Measurements from ENCODE around the gene SCGN. TPM values are rescaled to one million over a fixed set of nuclear protein-coding genes. Genes with fewer than 3 reads are reported as not detected.

The SCGN gene
- polyA plus RNA-seq, 4 donors, result 6.3 to 29.3 (median 12.9) TPM

DNA sequence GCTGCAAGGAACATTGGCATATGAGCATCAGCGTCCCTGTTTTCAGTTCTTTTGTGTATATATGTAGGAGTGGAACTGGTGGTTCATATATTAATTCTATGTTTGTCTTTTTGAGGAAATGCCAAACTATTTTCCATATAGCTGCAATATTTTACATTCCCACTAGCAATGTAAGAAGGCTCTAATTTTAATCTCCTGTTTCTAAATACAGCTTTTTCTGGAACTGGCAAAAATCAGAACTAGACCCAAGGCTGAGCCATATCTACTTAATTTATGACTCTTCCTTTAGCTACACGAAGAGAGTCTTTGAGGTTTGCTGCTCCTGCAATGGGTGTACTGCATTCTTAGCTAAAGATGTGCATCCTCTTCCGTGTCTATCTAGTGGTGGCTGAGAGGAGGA is 52.0 kb downstream of the SCGN start:
- Histone ChIP-seq H3K4me1 (ENCODE audit: control insufficient read depth in 3 of 3, insufficient read depth in 2 of 3, low read depth in 1 of 3, low read length in 2 of 3) (no peaks in the 10 kb centered on the region), H3K27me3 (ENCODE audit: control insufficient read depth in 3 of 3, insufficient read depth in 3 of 3, low read length in 3 of 3) (peaks cover 0 to 4% (median 0%) of the 10 kb centered on the region in 3 donors), H3K27ac (ENCODE audit: low read depth in 1 of 3, low read length in 2 of 3) (no peak overlapping the region), H3K4me3 (ENCODE audit: low read depth in 1 of 3, low read length in 3 of 3) (no peak overlapping the region), H3K36me3 (ENCODE audit: control insufficient read depth in 3 of 3, insufficient read depth in 2 of 3, low read depth in 1 of 3, low read length in 3 of 3) (no peaks in the 10 kb centered on the region), H3K9me3 (ENCODE audit: control insufficient read depth in 2 of 2, insufficient read depth in 1 of 2, low read depth in 1 of 2, low read length in 1 of 2) (no peaks in the 10 kb centered on the region)
- DNase-seq (no peak), FAIRE-seq (no peak)
- 61 to 77% (median 71%) methylated on average over 3 of the region's 3 CpGs for WGBS, 3 donors

- 77 to 90% (median 86%) methylated on average over 6 of the region's 6 CpGs for WGBS, 3 donors
- no peaks in the 10 kb centered on the region for H3K36me3 ChIP-seq (ENCODE audit: control insufficient read depth in 3 of 3, insufficient read depth in 2 of 3, low read depth in 1 of 3, low read length in 3 of 3)
- no peaks in the 10 kb centered on the region for H3K4me1 ChIP-seq (ENCODE audit: control insufficient read depth in 3 of 3, insufficient read depth in 2 of 3, low read depth in 1 of 3, low read length in 2 of 3)
- peaks cover 0 to 2% (median 0%) of the 10 kb centered on the region in 3 donors for H3K27me3 ChIP-seq (ENCODE audit: control insufficient read depth in 3 of 3, insufficient read depth in 3 of 3, low read length in 3 of 3)
- no peaks in the 10 kb centered on the region for H3K9me3 ChIP-seq (ENCODE audit: control insufficient read depth in 2 of 2, insufficient read depth in 1 of 2, low read depth in 1 of 2, low read length in 1 of 2)
- H3K4me3 ChIP-seq (ENCODE audit: low read depth in 1 of 3, low read length in 3 of 3), result no peak overlapping the region
- DNase-seq, result no peak
- no peak for FAIRE-seq
- H3K27ac ChIP-seq (ENCODE audit: low read depth in 1 of 3, low read length in 2 of 3), result no peak overlapping the region
Measured at GRCh38 chr6:25706314-25707014, 54.4 kb downstream of the SCGN start.

DNA sequence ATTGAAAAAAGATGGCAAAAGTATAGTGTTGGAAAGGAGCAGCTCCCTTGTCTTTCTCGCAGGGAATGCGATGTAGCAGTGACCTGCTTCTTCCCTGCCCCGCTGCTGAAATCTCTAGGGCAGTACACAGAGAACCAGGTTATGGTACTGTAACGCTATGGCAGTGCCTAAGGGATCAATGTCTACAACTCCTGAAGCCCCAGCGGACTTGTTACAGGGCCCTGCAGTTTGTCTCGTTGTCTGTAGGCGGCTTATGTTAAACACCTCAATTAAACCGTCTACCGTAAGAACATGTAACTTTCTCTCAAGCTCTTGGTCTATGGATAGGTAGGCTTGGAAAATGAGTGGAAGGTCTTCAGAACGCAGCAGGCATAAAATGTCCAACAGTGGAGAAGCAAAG is 57.7 kb downstream of the SCGN start:
- Histone ChIP-seq H3K27me3 (ENCODE audit: control insufficient read depth in 3 of 3, insufficient read depth in 3 of 3, low read length in 3 of 3) (peaks cover 0 to 2% (median 0%) of the 10 kb centered on the region in 3 donors), H3K4me1 (ENCODE audit: control insufficient read depth in 3 of 3, insufficient read depth in 2 of 3, low read depth in 1 of 3, low read length in 2 of 3) (no peaks in the 10 kb centered on the region), H3K4me3 (ENCODE audit: low read depth in 1 of 3, low read length in 3 of 3) (no peak overlapping the region), H3K27ac (ENCODE audit: low read depth in 1 of 3, low read length in 2 of 3) (no peak overlapping the region), H3K9me3 (ENCODE audit: control insufficient read depth in 2 of 2, insufficient read depth in 1 of 2, low read depth in 1 of 2, low read length in 1 of 2) (no peaks in the 10 kb centered on the region), H3K36me3 (ENCODE audit: control insufficient read depth in 3 of 3, insufficient read depth in 2 of 3, low read depth in 1 of 3, low read length in 3 of 3) (no peaks in the 10 kb centered on the region)
- FAIRE-seq (no peak), DNase-seq (no peak)
- 91 to 93% (median 91%) methylated on average over 10 of the region's 10 CpGs for WGBS, 3 donors

DNA sequence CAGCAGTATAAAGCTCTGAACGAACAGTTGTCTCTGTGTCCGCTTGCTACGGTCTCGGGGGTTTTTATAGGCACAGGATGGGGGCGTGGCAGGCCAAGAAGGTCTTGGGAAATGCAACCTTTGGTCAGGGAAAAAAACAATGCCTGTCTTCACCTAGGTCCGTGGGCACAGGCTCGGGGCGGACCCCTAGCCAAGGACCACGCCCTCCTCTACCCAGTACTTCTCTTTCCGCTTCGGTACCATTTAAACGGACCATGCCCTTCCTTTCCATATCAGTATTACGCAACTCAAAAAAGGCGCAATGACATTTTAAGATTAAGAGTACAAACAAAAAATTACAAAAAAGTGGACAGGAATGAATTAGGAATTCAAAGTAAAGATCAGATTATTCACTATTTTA is 58.3 kb downstream of the SCGN start:
- WGBS, 3 donors, result 60 to 76% (median 66%) methylated on average over 14 of the region's 14 CpGs
- no peaks in the 10 kb centered on the region for H3K9me3 ChIP-seq (ENCODE audit: control insufficient read depth in 2 of 2, insufficient read depth in 1 of 2, low read depth in 1 of 2, low read length in 1 of 2)
- no peaks in the 10 kb centered on the region for H3K36me3 ChIP-seq (ENCODE audit: control insufficient read depth in 3 of 3, insufficient read depth in 2 of 3, low read depth in 1 of 3, low read length in 3 of 3)
- H3K4me3 ChIP-seq (ENCODE audit: low read depth in 1 of 3, low read length in 3 of 3), result no peak overlapping the region
- no peak overlapping the region for H3K27ac ChIP-seq (ENCODE audit: low read depth in 1 of 3, low read length in 2 of 3)
- no peaks in the 10 kb centered on the region for H3K4me1 ChIP-seq (ENCODE audit: control insufficient read depth in 3 of 3, insufficient read depth in 2 of 3, low read depth in 1 of 3, low read length in 2 of 3)
- DNase-seq (no peak), FAIRE-seq (no peak)
- peaks cover 0 to 2% (median 0%) of the 10 kb centered on the region in 3 donors for H3K27me3 ChIP-seq (ENCODE audit: control insufficient read depth in 3 of 3, insufficient read depth in 3 of 3, low read length in 3 of 3)

DNA sequence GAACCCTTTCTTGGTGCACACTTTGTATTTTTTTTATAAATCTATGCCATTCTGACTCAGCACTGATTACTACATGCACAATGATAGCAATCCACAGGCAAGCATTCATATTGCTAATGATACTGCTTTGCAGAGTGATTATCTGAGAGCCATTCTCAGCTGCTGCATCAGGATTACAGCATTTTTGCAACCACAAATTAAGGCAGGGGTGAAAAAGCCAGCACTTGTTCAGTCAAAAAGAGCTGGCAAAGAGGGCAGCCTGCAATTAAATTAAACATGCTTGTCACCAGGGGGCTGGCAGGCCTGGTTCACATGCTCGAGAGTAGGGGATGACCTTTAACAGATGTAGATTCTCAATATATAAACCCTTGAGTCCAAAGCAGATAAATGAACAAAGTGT is 61.8 kb downstream of the SCGN start:
- Histone ChIP-seq H3K36me3 (ENCODE audit: control insufficient read depth in 3 of 3, insufficient read depth in 2 of 3, low read depth in 1 of 3, low read length in 3 of 3) (no peaks in the 10 kb centered on the region), H3K4me1 (ENCODE audit: control insufficient read depth in 3 of 3, insufficient read depth in 2 of 3, low read depth in 1 of 3, low read length in 2 of 3) (no peaks in the 10 kb centered on the region), H3K9me3 (ENCODE audit: control insufficient read depth in 2 of 2, insufficient read depth in 1 of 2, low read depth in 1 of 2, low read length in 1 of 2) (no peaks in the 10 kb centered on the region), H3K4me3 (ENCODE audit: low read depth in 1 of 3, low read length in 3 of 3) (no peak overlapping the region), H3K27me3 (ENCODE audit: control insufficient read depth in 3 of 3, insufficient read depth in 3 of 3, low read length in 3 of 3) (no peaks in the 10 kb centered on the region), H3K27ac (ENCODE audit: low read depth in 1 of 3, low read length in 2 of 3) (no peak overlapping the region)
- DNase-seq (no peak), FAIRE-seq (no peak)
- WGBS, 3 donors, result 58 to 73% (median 72%) methylated on average over 1 of the region's 1 CpG

DNA sequence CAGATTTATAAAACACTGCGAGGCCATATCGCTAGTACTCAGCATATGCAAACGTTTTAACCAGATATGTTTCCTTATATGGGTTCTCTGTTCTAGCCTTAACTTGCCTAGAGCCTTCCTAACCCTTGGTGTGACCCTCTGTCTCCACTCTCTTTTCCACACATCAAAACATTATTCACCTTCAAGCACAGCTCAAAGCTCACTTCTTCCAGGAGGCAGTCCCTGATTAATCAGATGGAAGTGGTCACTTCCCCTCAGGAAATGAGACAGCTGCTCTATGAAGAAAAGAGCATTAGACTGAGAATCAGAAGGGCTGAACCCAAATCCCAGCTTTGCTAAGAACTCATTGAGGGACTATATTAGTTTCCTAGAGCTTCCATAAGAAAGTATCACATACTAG is 62.8 kb downstream of the SCGN start:
- DNase-seq (no peak), FAIRE-seq (no peak)
- WGBS, 3 donors, result 40 to 48% (median 45%) methylated on average over 3 of the region's 3 CpGs
- H3K27me3 ChIP-seq (ENCODE audit: control insufficient read depth in 3 of 3, insufficient read depth in 3 of 3, low read length in 3 of 3), result no peaks in the 10 kb centered on the region
- no peaks in the 10 kb centered on the region for H3K9me3 ChIP-seq (ENCODE audit: control insufficient read depth in 2 of 2, insufficient read depth in 1 of 2, low read depth in 1 of 2, low read length in 1 of 2)
- no peaks in the 10 kb centered on the region for H3K36me3 ChIP-seq (ENCODE audit: control insufficient read depth in 3 of 3, insufficient read depth in 2 of 3, low read depth in 1 of 3, low read length in 3 of 3)
- H3K4me3 ChIP-seq (ENCODE audit: low read depth in 1 of 3, low read length in 3 of 3), result no peak overlapping the region
- H3K27ac ChIP-seq (ENCODE audit: low read depth in 1 of 3, low read length in 2 of 3), result no peak overlapping the region
- H3K4me1 ChIP-seq (ENCODE audit: control insufficient read depth in 3 of 3, insufficient read depth in 2 of 3, low read depth in 1 of 3, low read length in 2 of 3), result no peaks in the 10 kb centered on the region

DNA sequence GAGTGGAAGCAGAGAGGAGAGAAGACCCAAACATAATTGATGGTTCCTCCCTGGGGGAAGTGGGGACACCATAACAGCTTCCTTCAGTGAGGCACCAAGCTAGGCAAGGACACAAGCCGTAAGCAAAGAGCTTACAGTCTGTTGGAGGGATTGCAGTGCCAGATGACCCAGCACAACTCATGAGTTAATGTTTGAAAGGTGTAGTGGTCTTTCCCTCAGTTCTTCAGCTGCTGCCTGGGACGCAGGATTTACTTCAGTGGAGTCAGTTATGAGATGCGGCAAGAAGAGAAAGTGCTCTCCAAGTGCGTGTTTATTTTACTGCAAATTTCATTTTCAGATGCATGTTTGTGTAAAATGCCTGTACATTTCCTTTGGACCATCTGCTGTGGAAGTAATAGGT is 63.8 kb downstream of the SCGN start:
- H3K9me3 ChIP-seq (ENCODE audit: control insufficient read depth in 2 of 2, insufficient read depth in 1 of 2, low read depth in 1 of 2, low read length in 1 of 2), result no peaks in the 10 kb centered on the region
- no peaks in the 10 kb centered on the region for H3K4me1 ChIP-seq (ENCODE audit: control insufficient read depth in 3 of 3, insufficient read depth in 2 of 3, low read depth in 1 of 3, low read length in 2 of 3)
- no peaks in the 10 kb centered on the region for H3K27me3 ChIP-seq (ENCODE audit: control insufficient read depth in 3 of 3, insufficient read depth in 3 of 3, low read length in 3 of 3)
- FAIRE-seq (no peak), DNase-seq (no peak)
- no peaks in the 10 kb centered on the region for H3K36me3 ChIP-seq (ENCODE audit: control insufficient read depth in 3 of 3, insufficient read depth in 2 of 3, low read depth in 1 of 3, low read length in 3 of 3)
- no peak overlapping the region for H3K27ac ChIP-seq (ENCODE audit: low read depth in 1 of 3, low read length in 2 of 3)
- WGBS, 3 donors, result 65 to 91% (median 79%) methylated on average over 4 of the region's 4 CpGs
- no peak overlapping the region for H3K4me3 ChIP-seq (ENCODE audit: low read depth in 1 of 3, low read length in 3 of 3)

GRCh38 chr6:25717866-25718740 is 66.1 kb downstream of the SCGN start:
- Histone ChIP-seq H3K27ac (ENCODE audit: low read depth in 1 of 3, low read length in 2 of 3) (no peak overlapping the region), H3K4me1 (ENCODE audit: control insufficient read depth in 3 of 3, insufficient read depth in 2 of 3, low read depth in 1 of 3, low read length in 2 of 3) (no peaks in the 10 kb centered on the region), H3K27me3 (ENCODE audit: control insufficient read depth in 3 of 3, insufficient read depth in 3 of 3, low read length in 3 of 3) (no peaks in the 10 kb centered on the region), H3K36me3 (ENCODE audit: control insufficient read depth in 3 of 3, insufficient read depth in 2 of 3, low read depth in 1 of 3, low read length in 3 of 3) (no peaks in the 10 kb centered on the region), H3K9me3 (ENCODE audit: control insufficient read depth in 2 of 2, insufficient read depth in 1 of 2, low read depth in 1 of 2, low read length in 1 of 2) (no peaks in the 10 kb centered on the region), H3K4me3 (ENCODE audit: low read depth in 1 of 3, low read length in 3 of 3) (no peak overlapping the region)
- FAIRE-seq, result peak; percentile 67
- peak; percentile 36 to 57 for DNase-seq
- 54 to 58% (median 54%) methylated on average over 6 of the region's 6 CpGs for WGBS, 3 donors

All from small intestine (tissue), 7 donors.